Measurements from ENCODE around the gene CAMSAP3.
"Not testable (repeated sequence)": the region's sequence is repeated elsewhere in the genome, so short reads cannot be mapped to it uniquely, and the experiment has no call there.

The CAMSAP3 gene

GRCh38 chr19:7575434-7576040 lies 20.1 kb upstream of the CAMSAP3 start:
- TF ChIP-seq CTCF (IDR thresholded peaks at IDR 0.05; ENCODE audit: low read depth, low read length, missing control alignments), result no peak
- H3K4me3 ChIP-seq (ENCODE audit: low read depth, low read length), result no peak overlapping the region
- in situ Hi-C loops (cut with HindIII; ENCODE audit: low sequenced_read_pairs), result loop anchor here (25.0 kb wide), 1 partner anchor 212 kb away; no protein-coding TSS in a partner anchor
- DNase-seq (ENCODE audit: low read depth), result no peak

GRCh38 chr19:7577422-7577821 lies 18.2 kb upstream of the CAMSAP3 start:
- DNase-seq (ENCODE audit: low read depth); H3K4me3 ChIP-seq (ENCODE audit: low read depth, low read length): not testable (repeated sequence)
- in situ Hi-C loops (cut with HindIII; ENCODE audit: low sequenced_read_pairs), result loop anchor here (25.0 kb wide), 1 partner anchor 210 kb away; no protein-coding TSS in a partner anchor

- no peak for TF ChIP-seq CTCF (IDR thresholded peaks at IDR 0.05; ENCODE audit: low read depth, low read length, missing control alignments)
- no peak for DNase-seq (ENCODE audit: low read depth)
- no peak overlapping the region for H3K4me3 ChIP-seq (ENCODE audit: low read depth, low read length)
- in situ Hi-C loops (cut with HindIII; ENCODE audit: low sequenced_read_pairs), result loop anchor here (25.0 kb wide), 1 partner anchor 209 kb away; no protein-coding TSS in a partner anchor
Observed at GRCh38 chr19:7578127-7578526, 17.5 kb upstream of the CAMSAP3 start.

GRCh38 chr19:7579182-7579581 lies 16.5 kb upstream of the CAMSAP3 start:
- in situ Hi-C loops (cut with HindIII; ENCODE audit: low sequenced_read_pairs), result loop anchor here (25.0 kb wide), 1 partner anchor 208 kb away; no protein-coding TSS in a partner anchor
- TF ChIP-seq CTCF (IDR thresholded peaks at IDR 0.05; ENCODE audit: low read depth, low read length, missing control alignments), result no peak
- DNase-seq (ENCODE audit: low read depth), result no peak

GRCh38 chr19:7582446-7582845 lies 13.2 kb upstream of the CAMSAP3 start:
- in situ Hi-C loops (cut with HindIII; ENCODE audit: low sequenced_read_pairs), result loop anchor here (25.0 kb wide), 1 partner anchor 205 kb away; no protein-coding TSS in a partner anchor
- H3K4me3 ChIP-seq (ENCODE audit: low read depth, low read length), result no peak overlapping the region
- DNase-seq (ENCODE audit: low read depth), result no peak
- no peak for TF ChIP-seq CTCF (IDR thresholded peaks at IDR 0.05; ENCODE audit: low read depth, low read length, missing control alignments)

More at GRCh38 chr19:7579182-7579581, 16.5 kb upstream of the CAMSAP3 start:
- no peak overlapping the region for H3K4me3 ChIP-seq (ENCODE audit: low read depth, low read length)

- no peak for TF ChIP-seq CTCF (IDR thresholded peaks at IDR 0.05; ENCODE audit: low read depth, low read length, missing control alignments)
- in situ Hi-C loops (cut with HindIII; ENCODE audit: low sequenced_read_pairs), result loop anchor here (25.0 kb wide), 1 partner anchor 197 kb away; no protein-coding TSS in a partner anchor
- H3K4me3 ChIP-seq (ENCODE audit: low read depth, low read length), result no peak overlapping the region
- no peak for DNase-seq (ENCODE audit: low read depth)
Observed at GRCh38 chr19:7589822-7590221, 5.8 kb upstream of the CAMSAP3 start.

GRCh38 chr19:7590256-7590655 lies 5.4 kb upstream of the CAMSAP3 start:
- TF ChIP-seq CTCF (IDR thresholded peaks at IDR 0.05; ENCODE audit: low read depth, low read length, missing control alignments), result no peak
- H3K4me3 ChIP-seq (ENCODE audit: low read depth, low read length), result no peak overlapping the region
- DNase-seq (ENCODE audit: low read depth), result no peak
- in situ Hi-C loops (cut with HindIII; ENCODE audit: low sequenced_read_pairs), result loop anchor here (25.0 kb wide), 1 partner anchor 197 kb away; no protein-coding TSS in a partner anchor
